Hepatocyte (in vitro differentiated cells): ENCODE measurements around the gene NUB1. TPM values are rescaled to one million over a fixed set of nuclear protein-coding genes. Genes with fewer than 3 reads are reported as not detected.

Experiments used
- DNase-seq: peaks from one replicate; pipeline ENCODE4 v3.0.0-alpha.2; 2016; ENCODE audit warnings: low spot score
- H2AFZ ChIP-seq: fragments of 200-600 bp; sonication (generic); 2 replicates; pipeline ENCODE4 v1.6.0; 2016; ENCODE audit warnings: antibody characterized with exemption, mild to moderate bottlenecking
- H3K27ac ChIP-seq: fragments of 200-600 bp; sonication (generic); 2 replicates; pipeline ENCODE4 v1.5.1; 2016; ENCODE audit warnings: mild to moderate bottlenecking
- H3K27me3 ChIP-seq: fragments of 200-600 bp; sonication (generic); 2 replicates; pipeline ENCODE4 v1.6.1; 2016
- H3K36me3 ChIP-seq: fragments of 200-600 bp; sonication (generic); replicated peaks from 2 replicates; pipeline ENCODE4 v1.5.1; 2016; ENCODE audit warnings: low read depth; ENCODE audit not compliant: insufficient read depth
- H3K4me1 ChIP-seq: fragments of 200-600 bp; sonication (generic); 2 replicates; pipeline ENCODE4 v1.5.1; 2016; ENCODE audit warnings: mild to moderate bottlenecking, moderate library complexity; ENCODE audit not compliant: insufficient read depth
- H3K4me2 ChIP-seq: fragments of 200-600 bp; sonication (generic); 2 replicates; pipeline ENCODE4 v1.6.0; 2016
- H3K4me3 ChIP-seq: fragments of 200-600 bp; sonication (generic); 2 replicates; pipeline ENCODE4 v1.5.1; 2016; ENCODE audit warnings: mild to moderate bottlenecking
- H3K79me2 ChIP-seq: fragments of 200-600 bp; sonication (generic); 2 replicates; pipeline ENCODE4 v1.6.0; 2017; ENCODE audit warnings: mild to moderate bottlenecking
- H3K9me2 ChIP-seq: fragments of 200-600 bp; sonication (generic); replicated peaks from 2 replicates; pipeline ENCODE4 v1.6.0; 2017; ENCODE audit warnings: mild to moderate bottlenecking; ENCODE audit not compliant: insufficient read depth
- H3K9me3 ChIP-seq: fragments of 200-600 bp; sonication (generic); 2 replicates; pipeline ENCODE4 v1.5.1; 2016; ENCODE audit warnings: low read depth, mild to moderate bottlenecking
- H4K20me1 ChIP-seq: fragments of 200-600 bp; sonication (generic); 2 replicates; pipeline ENCODE4 v1.6.0; 2016; ENCODE audit warnings: mild to moderate bottlenecking; ENCODE audit not compliant: insufficient read depth, poor library complexity, severe bottlenecking
- EZH2 ChIP-seq: fragments of 200-600 bp; sonication (generic); IDR thresholded peaks from 2 replicates; pipeline ENCODE4 v1.6.1; 2016; ENCODE audit warnings: antibody characterized with exemption, mild to moderate bottlenecking, borderline replicate concordance
- EZH2phosphoT487 ChIP-seq: fragments of 200-600 bp; sonication (generic); IDR thresholded peaks from one replicate; pipeline ENCODE4 v1.6.1; 2018; ENCODE audit warnings: antibody characterized with exemption, mild to moderate bottlenecking, low read depth, moderate library complexity; ENCODE audit not compliant: unreplicated experiment, severe bottlenecking
- WGBS: methylation state at CpG from one replicate; pipeline ENCODE4 v1.1.6; 2016; ENCODE audit warnings: low lambda C conversion rate; ENCODE audit errors: missing lambda C conversion rate; 5-methylcytosine and 5-hydroxymethylcytosine counted together
- polyA plus RNA-seq: library from polyadenylated mRNA; unstranded; fragments of >200 nt; fragmentation: Nextera tagmentation; extraction: Ambion mirVana; gene quantifications from 2 replicates; pipeline ENCODE4 v1.2.1, GENCODE V29; 2016
- total RNA-seq: library from RNA; depleted of rRNA; stranded (reverse); fragments of >200 nt; gene quantifications from 2 replicates; pipeline ENCODE4 v1.2.3, GENCODE V29; 2014
- TF ChIP-seq, protein P1 (sequence below): fragments of 200-600 bp; sonication (generic); IDR thresholded peaks from 2 replicates; pipeline ENCODE4 v1.5.1; 2016; ENCODE audit warnings: antibody characterized with exemption, mild to moderate bottlenecking; ENCODE audit not compliant: poor library complexity

NUB1 gene
- total and polyA plus RNA-seq, 2 experiments from 2014 or later: 28.4 to 38.6 TPM

DNA sequence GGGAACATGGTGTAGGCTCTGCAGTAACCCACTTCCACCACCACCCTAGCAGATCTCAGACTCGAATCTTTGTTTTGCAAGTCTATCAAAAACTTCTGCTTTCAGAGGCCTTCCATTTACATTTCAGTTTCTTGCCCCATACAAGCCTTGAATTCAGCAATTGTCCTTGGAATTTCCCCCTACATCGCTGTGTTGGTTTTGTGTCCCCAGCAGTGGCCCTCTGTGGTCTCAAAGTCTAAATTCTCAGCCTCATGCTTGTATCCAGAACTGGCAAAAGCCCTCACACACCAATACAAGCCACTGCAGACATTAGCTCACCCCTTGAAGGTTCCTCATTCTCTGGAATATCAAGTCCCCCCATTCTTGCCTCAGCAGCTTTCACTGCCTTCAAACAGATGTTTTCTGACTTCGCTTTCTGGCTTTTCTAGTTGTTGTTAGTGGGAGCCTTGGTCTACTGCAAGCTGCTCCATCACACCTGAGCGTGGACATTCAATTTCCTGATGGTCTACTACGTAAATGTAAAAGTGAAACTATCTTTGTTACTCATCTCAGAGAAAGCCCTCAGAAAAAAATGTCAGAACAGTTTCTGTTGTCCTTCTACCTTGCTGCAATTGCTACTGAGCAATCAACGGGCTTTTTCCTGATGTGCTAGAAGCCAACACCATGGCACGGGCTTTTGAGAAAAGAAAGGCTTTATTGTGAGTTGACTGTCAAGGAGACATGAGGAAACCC, 1.8 kb upstream of the NUB1 start:
- Histone ChIP-seq H3K9me3 (no peaks in the 10 kb centered on the region), H2AFZ (no peak overlapping the region), H3K27me3 (no peaks in the 10 kb centered on the region), H3K4me2 (no peak overlapping the region), H4K20me1 (no peaks in the 10 kb centered on the region), H3K4me1 (peaks cover 9% of the 10 kb centered on the region), H3K9me2 (no peaks in the 10 kb centered on the region), H3K4me3 (no peak overlapping the region), H3K36me3 (no peaks in the 10 kb centered on the region), H3K27ac (no peak overlapping the region), H3K79me2 (peaks cover 23% of the 10 kb centered on the region)
- TF ChIP-seq, protein P1, sequence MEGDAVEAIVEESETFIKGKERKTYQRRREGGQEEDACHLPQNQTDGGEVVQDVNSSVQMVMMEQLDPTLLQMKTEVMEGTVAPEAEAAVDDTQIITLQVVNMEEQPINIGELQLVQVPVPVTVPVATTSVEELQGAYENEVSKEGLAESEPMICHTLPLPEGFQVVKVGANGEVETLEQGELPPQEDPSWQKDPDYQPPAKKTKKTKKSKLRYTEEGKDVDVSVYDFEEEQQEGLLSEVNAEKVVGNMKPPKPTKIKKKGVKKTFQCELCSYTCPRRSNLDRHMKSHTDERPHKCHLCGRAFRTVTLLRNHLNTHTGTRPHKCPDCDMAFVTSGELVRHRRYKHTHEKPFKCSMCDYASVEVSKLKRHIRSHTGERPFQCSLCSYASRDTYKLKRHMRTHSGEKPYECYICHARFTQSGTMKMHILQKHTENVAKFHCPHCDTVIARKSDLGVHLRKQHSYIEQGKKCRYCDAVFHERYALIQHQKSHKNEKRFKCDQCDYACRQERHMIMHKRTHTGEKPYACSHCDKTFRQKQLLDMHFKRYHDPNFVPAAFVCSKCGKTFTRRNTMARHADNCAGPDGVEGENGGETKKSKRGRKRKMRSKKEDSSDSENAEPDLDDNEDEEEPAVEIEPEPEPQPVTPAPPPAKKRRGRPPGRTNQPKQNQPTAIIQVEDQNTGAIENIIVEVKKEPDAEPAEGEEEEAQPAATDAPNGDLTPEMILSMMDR: no peak
- TF ChIP-seq EZH2phosphoT487: no peak
- TF ChIP-seq EZH2: no peak
- WGBS: 89% methylated on average over 7 of the region's 7 CpGs
- DNase-seq: no peak

DNA sequence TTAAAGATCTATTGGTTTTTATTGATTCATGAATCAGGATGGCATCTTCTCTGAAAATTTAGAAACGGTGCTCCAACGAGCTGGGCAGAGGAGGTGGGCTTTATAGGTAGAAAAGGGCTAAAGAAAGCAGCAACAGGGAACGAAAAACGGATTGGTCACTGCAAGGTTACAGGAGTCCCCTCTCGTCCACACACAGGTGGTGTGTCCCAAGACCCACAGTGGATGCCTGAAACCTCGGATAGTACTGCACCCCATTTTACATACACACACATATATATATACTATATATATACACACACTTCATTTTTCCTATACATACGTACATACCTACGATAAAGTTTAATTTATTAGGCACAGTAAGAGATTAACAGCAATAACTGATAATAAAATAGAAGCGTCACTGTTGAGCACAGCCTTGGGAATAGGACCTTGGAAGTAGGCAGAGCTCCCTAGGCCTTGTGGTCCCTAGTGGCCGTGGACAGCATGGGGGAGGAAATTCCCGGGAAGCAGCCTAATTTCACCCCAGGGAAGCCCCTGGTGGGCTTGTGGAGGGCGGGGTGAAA, 737 bp upstream of the NUB1 start:
- DNase-seq: no peak
- H3K4me3 ChIP-seq: no peak overlapping the region
- no peaks in the 10 kb centered on the region for H3K36me3 ChIP-seq
- H3K4me1 ChIP-seq: peaks cover 14% of the 10 kb centered on the region
- TF ChIP-seq EZH2phosphoT487: no peak
- TF ChIP-seq EZH2: no peak
- TF ChIP-seq, protein P1: no peak
- H3K9me2 ChIP-seq: no peaks in the 10 kb centered on the region
- WGBS: 74% methylated on average over 12 of the region's 12 CpGs
- H2AFZ ChIP-seq: peak overlapping the region; percentile 43
- H3K9me3 ChIP-seq: no peaks in the 10 kb centered on the region
- no peaks in the 10 kb centered on the region for H3K27me3 ChIP-seq
- peaks cover 25% of the 10 kb centered on the region for H3K79me2 ChIP-seq
- no peaks in the 10 kb centered on the region for H4K20me1 ChIP-seq
- H3K4me2 ChIP-seq: peak overlapping the region; percentile 72
- H3K27ac ChIP-seq: no peak overlapping the region

DNA sequence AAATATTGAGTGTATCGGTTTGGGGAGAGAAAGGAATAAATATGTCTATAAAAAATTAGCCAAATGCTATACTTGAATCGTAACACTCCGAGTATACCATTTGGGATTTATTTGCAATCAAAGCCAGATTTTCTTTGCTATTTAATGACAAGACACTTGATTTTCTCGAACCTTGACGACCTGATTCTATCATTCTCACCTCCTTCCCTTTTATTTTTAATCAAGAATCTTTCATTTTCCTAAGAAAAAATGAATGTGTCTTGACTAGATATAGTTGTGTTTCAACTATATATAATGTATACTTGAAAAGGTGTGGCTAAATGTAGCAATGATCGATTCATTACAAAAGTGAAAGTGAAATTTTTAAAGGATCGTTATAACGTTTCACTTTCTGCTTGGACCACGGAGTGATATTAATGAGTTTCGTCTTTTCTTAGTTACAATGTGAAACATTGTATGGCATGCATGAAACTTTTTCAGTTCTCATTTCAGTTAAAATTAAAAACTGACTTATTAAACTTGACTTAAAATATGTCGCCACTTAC, 562 bp downstream of the NUB1 start:
- peaks cover 25% of the 10 kb centered on the region for H3K79me2 ChIP-seq
- peak overlapping the region; percentile 41 for H3K27ac ChIP-seq
- H3K9me2 ChIP-seq: no peaks in the 10 kb centered on the region
- TF ChIP-seq, protein P1: no peak
- no peak for TF ChIP-seq EZH2phosphoT487
- TF ChIP-seq EZH2: no peak
- peak overlapping the region; percentile 56 for H3K4me3 ChIP-seq
- H3K27me3 ChIP-seq: no peaks in the 10 kb centered on the region
- peak overlapping the region; percentile 77 for H3K4me2 ChIP-seq
- no peak for DNase-seq
- 29% methylated on average over 11 of the region's 11 CpGs for WGBS
- no peaks in the 10 kb centered on the region for H3K9me3 ChIP-seq
- peak overlapping the region; percentile 66 for H2AFZ ChIP-seq
- H3K4me1 ChIP-seq: peaks cover 23% of the 10 kb centered on the region
- no peaks in the 10 kb centered on the region for H4K20me1 ChIP-seq
- no peaks in the 10 kb centered on the region for H3K36me3 ChIP-seq
